HepG2 (cell line): ENCODE results near the gene ZBTB20. TPM values are rescaled to one million over a fixed set of nuclear protein-coding genes. Genes with fewer than 3 reads are reported as not detected.

Experiments
- ATAC-seq: fragments of 200-7000 bp; cut with Tn5 transposase; 3 replicates; pipeline ENCODE4 v1.9.1; 2020; ENCODE audit warnings: mild to moderate bottlenecking, moderate library complexity
- BruUV-seq: library from RNA; stranded (reverse); fragments of 400-500 nt; replicated peaks from 2 replicates; lab custom pipeline; 2021; lab: Mats Ljungman, UMichigan
- CTCF ChIA-PET: fragments of 300-600 bp; formaldehyde crosslinking; extraction: SDS; loops from one replicate; lab custom pipeline; 2021; ENCODE audit warnings: low total read pairs, inconsistent platforms, low intra/inter-chr PET ratio; lab: Yijun Ruan, JAX
- POLR2A ChIA-PET: fragments of 350-600 bp; sonication (Branson Sonifier 250); formaldehyde crosslinking; loops from one replicate; lab custom pipeline; 2020; ENCODE audit warnings: antibody characterized with exemption, inconsistent platforms; lab: Yijun Ruan, JAX
- DNase-seq: peaks from one replicate; pipeline ENCODE4 v3.0.0-alpha.2; 2015; ENCODE audit warnings: low spot score
- FAIRE-seq: peaks from 3 replicates; lab custom pipeline; 2011; peaks lifted over from hg19 to GRCh38; lab: Jason Lieb, UNC
- H2AFZ ChIP-seq: one replicate; pipeline ENCODE4 v1.6.1; 2011; ENCODE audit warnings: low read length, inconsistent platforms
- H3K27ac ChIP-seq: fragments of 300-600 bp; 3 replicates; pipeline ENCODE4 v1.8.0; 2011; ENCODE audit warnings: mixed run types, mild to moderate bottlenecking, mixed read lengths, low read length, inconsistent platforms; ENCODE audit not compliant: insufficient read depth; ENCODE audit errors: extremely low read length
- H3K27me3 ChIP-seq, 2 experiments: fragments of 200-600 bp in 1 of 2; 2 replicates in 1 of 2; 3 replicates in 1 of 2; pipeline versions ENCODE4 v1.6.0 to v1.8.0; 2011; ENCODE audit warnings: low read length in 2 of 2, mild to moderate bottlenecking in 2 of 2, moderate library complexity in 2 of 2, inconsistent platforms in 1 of 2; ENCODE audit not compliant: insufficient read depth in 2 of 2, control insufficient read depth in 1 of 2
- H3K36me3 ChIP-seq, 2 experiments: fragments of 200-600 bp in 1 of 2; replicated peaks in 1 of 2; 2 replicates in 1 of 2; 3 replicates in 1 of 2; pipeline versions ENCODE4 v1.5.1 to v1.8.0; 2011; ENCODE audit warnings: low read length in 2 of 2, inconsistent platforms in 1 of 2; ENCODE audit not compliant: insufficient read depth in 2 of 2, control insufficient read depth in 1 of 2
- H3K4me1 ChIP-seq: 2 replicates; pipeline ENCODE4 v1.5.1; 2012; ENCODE audit warnings: low read length, inconsistent platforms; ENCODE audit not compliant: insufficient read depth
- H3K4me2 ChIP-seq: 2 replicates; pipeline ENCODE4 v1.6.0; 2011; ENCODE audit warnings: low read depth, low read length, inconsistent platforms
- H3K4me3 ChIP-seq, 3 experiments: fragments of 200-600 bp in 1 of 3; sonication (generic), shearing (Covaris generic) in 1 of 3; replicated peaks in 1 of 3; 2 replicates each; pipeline ENCODE4 v1.5.1; 2011 to 2016; ENCODE audit warnings: low read length in 3 of 3, inconsistent platforms in 2 of 3, low read depth in 2 of 3, mild to moderate bottlenecking in 2 of 3, control low read depth in 1 of 3, mixed read lengths in 1 of 3; ENCODE audit not compliant: insufficient read depth in 1 of 3
- H3K79me2 ChIP-seq: one replicate; pipeline ENCODE4 v1.6.1; 2011; ENCODE audit warnings: low read length, inconsistent platforms; ENCODE audit not compliant: insufficient read depth
- H3K9ac ChIP-seq: 2 replicates; pipeline ENCODE4 v1.6.0; 2011; ENCODE audit warnings: mild to moderate bottlenecking, low read depth, low read length, inconsistent platforms; ENCODE audit not compliant: insufficient read depth
- H3K9me3 ChIP-seq: 2 replicates; pipeline ENCODE4 v1.5.1; 2012; ENCODE audit warnings: mild to moderate bottlenecking, low read length
- H4K20me1 ChIP-seq: 2 replicates; pipeline ENCODE4 v1.6.0; 2011; ENCODE audit warnings: inconsistent platforms, mild to moderate bottlenecking, low read length, moderate library complexity; ENCODE audit not compliant: insufficient read depth
- EP300 ChIP-seq, 3 experiments: sonication (generic) in 1 of 3; formaldehyde crosslinking in 1 of 3; IDR thresholded peaks; 2 replicates each; pipeline versions ENCODE4 v1.5.1 to v1.6.1; 2011 to 2020; ENCODE audit warnings: low read depth in 2 of 3, low read length in 2 of 3, borderline replicate concordance in 1 of 3, improper control_type of control experiment in 1 of 3, mild to moderate bottlenecking in 1 of 3, missing genetic modification reagents in 1 of 3, moderate library complexity in 1 of 3
- GATAD1 ChIP-seq: IDR thresholded peaks from 2 replicates; pipeline ENCODE4 v1.6.1; 2016; ENCODE audit warnings: missing genetic modification reagents, missing compliant biosample characterization
- GATAD2A ChIP-seq: IDR thresholded peaks from 2 replicates; pipeline ENCODE4 v1.6.1; 2016
- HCFC1 ChIP-seq: fragments of 150-350 bp; IDR thresholded peaks from 2 replicates; pipeline ENCODE4 v1.6.1; 2014; ENCODE audit warnings: low read depth, low read length
- HMG20A ChIP-seq: IDR thresholded peaks from 2 replicates; pipeline ENCODE4 v1.6.1; 2016; ENCODE audit warnings: borderline replicate concordance
- HOXA3 ChIP-seq: sonication (generic); formaldehyde crosslinking; IDR thresholded peaks from 2 replicates; pipeline ENCODE4 v1.5.0; 2020; ENCODE audit warnings: missing genetic modification reagents
- JUND ChIP-seq: sonication (generic); formaldehyde crosslinking; IDR thresholded peaks from 2 replicates; pipeline ENCODE4 v1.8.0; 2022; ENCODE audit warnings: mild to moderate bottlenecking, missing genetic modification reagents
- NR2F2 ChIP-seq: IDR thresholded peaks from 2 replicates; pipeline ENCODE4 v1.6.1; 2012; ENCODE audit warnings: low read depth, inconsistent platforms, borderline replicate concordance
- RELA ChIP-seq: sonication (generic); formaldehyde crosslinking; IDR thresholded peaks from 2 replicates; pipeline ENCODE4 v1.4.0; 2020; ENCODE audit warnings: missing genetic modification reagents
- TBP ChIP-seq: sonication (generic); formaldehyde crosslinking; IDR thresholded peaks from 2 replicates; pipeline ENCODE4 v1.5.0; 2020; ENCODE audit warnings: missing genetic modification reagents
- WGBS: methylation state at CpG from one replicate; pipeline ENCODE4 v1.1.6; 2017; ENCODE audit warnings: low lambda C conversion rate; 5-methylcytosine and 5-hydroxymethylcytosine counted together
- in situ Hi-C: cut with HindIII; loops from 2 replicates; pipeline ENCODE4 v1.10.0; 2017; ENCODE audit warnings: low pct_unique_long_range_greater_than_20kb; ENCODE audit not compliant: extremely low pct_ligation_motif_present
- intact Hi-C: fragments of 100-400 bp; cut with micrococcal nuclease; formaldehyde crosslinking; loops from one replicate; pipeline ENCODE4 v1.10.0; 2022; ENCODE audit not compliant: unreplicated experiment
- polyA plus RNA-seq, 8 experiments: library from polyadenylated mRNA; depleted of rRNA in 3 of 8; stranded (reverse) in 7 of 8; unstranded in 1 of 8; fragments of >200 nt; fragmentation: Illumina TruSeq in 4 of 8; extraction: Trizol in 4 of 8; gene quantifications; 2 replicates each; pipeline versions ENCODE4 v1.2.1 to v1.2.3, GENCODE V29; 2011 to 2016; ENCODE audit warnings: low read depth in 4 of 8, missing spikeins in 1 of 8, mixed read lengths in 1 of 8; ENCODE audit not compliant: insufficient read depth in 1 of 8
- total RNA-seq, 5 experiments: library from RNA; depleted of rRNA; stranded (reverse); fragments of >200 nt; fragmentation: Illumina TruSeq; extraction: Trizol; gene quantifications; 2 replicates each; pipeline ENCODE4 v1.2.3, GENCODE V29; 2016; ENCODE audit warnings: low read depth in 1 of 5
- TF ChIP-seq, protein P1 (sequence below): IDR thresholded peaks from 2 replicates; pipeline ENCODE4 v1.6.1; 2016; ENCODE audit warnings: low read depth, borderline replicate concordance
- TF ChIP-seq, protein P2 (sequence below): IDR thresholded peaks from 2 replicates; pipeline ENCODE4 v1.6.1; 2018; ENCODE audit warnings: missing genetic modification reagents
- TF ChIP-seq, protein P3 (sequence below): IDR thresholded peaks from 2 replicates; pipeline ENCODE4 v1.6.1; 2016; ENCODE audit warnings: mild to moderate bottlenecking, missing biosample characterization, missing genetic modification reagents
- TF ChIP-seq, protein P4 (sequence below): sonication (generic); formaldehyde crosslinking; IDR thresholded peaks from 2 replicates; pipeline ENCODE4 v1.8.1; 2023; ENCODE audit warnings: mild to moderate bottlenecking, missing genetic modification reagents, borderline replicate concordance
- TF ChIP-seq, protein P5 (sequence below): sonication (generic); formaldehyde crosslinking; IDR thresholded peaks from 2 replicates; pipeline ENCODE4 v1.5.0; 2020; ENCODE audit warnings: missing genetic modification reagents, mild to moderate bottlenecking, borderline replicate concordance
- TF ChIP-seq, protein P6 (sequence below): sonication (generic); formaldehyde crosslinking; conservative IDR thresholded peaks from 2 replicates; pipeline ENCODE4 v1.8.1; 2023; ENCODE audit warnings: missing genetic modification reagents

ZBTB20 gene
- total and polyA plus RNA-seq, 2 of the 13 experiments (the other 11 are each of a cell fraction or from before 2014, with no cell fraction given), result 1.9 to 8.8 TPM

DNA sequence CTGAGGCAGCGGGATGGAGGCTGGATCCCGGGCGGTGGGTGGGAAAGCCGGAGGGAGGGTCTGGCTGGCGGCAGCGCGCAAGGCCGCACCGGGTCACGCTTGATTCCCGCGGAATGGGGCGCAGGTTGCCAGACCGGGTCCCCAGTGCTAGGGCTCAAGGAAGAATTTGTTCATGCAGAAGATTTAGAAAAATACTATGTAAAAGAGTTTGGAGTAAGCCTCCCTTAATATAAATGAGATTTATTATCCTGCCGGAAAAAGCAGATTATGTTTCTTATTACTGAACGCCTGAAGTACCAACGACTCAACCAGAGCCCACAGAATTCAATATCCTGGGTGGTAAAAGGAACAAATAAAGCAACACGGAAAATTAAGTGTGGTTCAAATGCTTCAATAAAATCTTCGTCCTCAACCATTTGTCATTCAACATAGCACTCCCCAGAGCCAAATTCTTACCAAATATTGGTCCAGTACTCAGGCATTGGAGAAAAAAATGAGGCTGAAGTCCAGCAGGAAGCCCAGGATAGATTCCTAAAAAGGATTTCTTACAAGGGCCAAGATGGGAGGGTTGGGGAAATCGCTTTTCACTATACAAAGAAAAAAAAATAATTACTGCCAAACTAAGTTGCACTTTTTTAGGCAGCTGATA, 1.2 kb upstream of the ZBTB20 start (continued):
- TF ChIP-seq, protein P1, sequence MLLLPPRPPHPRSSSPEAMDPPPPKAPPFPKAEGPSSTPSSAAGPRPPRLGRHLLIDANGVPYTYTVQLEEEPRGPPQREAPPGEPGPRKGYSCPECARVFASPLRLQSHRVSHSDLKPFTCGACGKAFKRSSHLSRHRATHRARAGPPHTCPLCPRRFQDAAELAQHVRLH, result peak; percentile 1; the same call in 1 of the 2 replicates
- TF ChIP-seq HCFC1 (no peak), HOXA3 (CRISPR knock-in tag) (0 out of 2 replicates have a peak, but pooled peaks have one; percentile 8), EP300 (IDR thresholded peaks at IDR 0.05; ENCODE audit: low read depth in 2 of 2, low read length in 2 of 2) (no peak), EP300 (CRISPR knock-in tag; IDR thresholded peaks at IDR 0.05; ENCODE audit: borderline replicate concordance) (no peak)
- TF ChIP-seq, protein P2, sequence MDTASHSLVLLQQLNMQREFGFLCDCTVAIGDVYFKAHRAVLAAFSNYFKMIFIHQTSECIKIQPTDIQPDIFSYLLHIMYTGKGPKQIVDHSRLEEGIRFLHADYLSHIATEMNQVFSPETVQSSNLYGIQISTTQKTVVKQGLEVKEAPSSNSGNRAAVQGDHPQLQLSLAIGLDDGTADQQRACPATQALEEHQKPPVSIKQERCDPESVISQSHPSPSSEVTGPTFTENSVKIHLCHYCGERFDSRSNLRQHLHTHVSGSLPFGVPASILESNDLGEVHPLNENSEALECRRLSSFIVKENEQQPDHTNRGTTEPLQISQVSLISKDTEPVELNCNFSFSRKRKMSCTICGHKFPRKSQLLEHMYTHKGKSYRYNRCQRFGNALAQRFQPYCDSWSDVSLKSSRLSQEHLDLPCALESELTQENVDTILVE (CRISPR knock-in tag), result no peak

DNA sequence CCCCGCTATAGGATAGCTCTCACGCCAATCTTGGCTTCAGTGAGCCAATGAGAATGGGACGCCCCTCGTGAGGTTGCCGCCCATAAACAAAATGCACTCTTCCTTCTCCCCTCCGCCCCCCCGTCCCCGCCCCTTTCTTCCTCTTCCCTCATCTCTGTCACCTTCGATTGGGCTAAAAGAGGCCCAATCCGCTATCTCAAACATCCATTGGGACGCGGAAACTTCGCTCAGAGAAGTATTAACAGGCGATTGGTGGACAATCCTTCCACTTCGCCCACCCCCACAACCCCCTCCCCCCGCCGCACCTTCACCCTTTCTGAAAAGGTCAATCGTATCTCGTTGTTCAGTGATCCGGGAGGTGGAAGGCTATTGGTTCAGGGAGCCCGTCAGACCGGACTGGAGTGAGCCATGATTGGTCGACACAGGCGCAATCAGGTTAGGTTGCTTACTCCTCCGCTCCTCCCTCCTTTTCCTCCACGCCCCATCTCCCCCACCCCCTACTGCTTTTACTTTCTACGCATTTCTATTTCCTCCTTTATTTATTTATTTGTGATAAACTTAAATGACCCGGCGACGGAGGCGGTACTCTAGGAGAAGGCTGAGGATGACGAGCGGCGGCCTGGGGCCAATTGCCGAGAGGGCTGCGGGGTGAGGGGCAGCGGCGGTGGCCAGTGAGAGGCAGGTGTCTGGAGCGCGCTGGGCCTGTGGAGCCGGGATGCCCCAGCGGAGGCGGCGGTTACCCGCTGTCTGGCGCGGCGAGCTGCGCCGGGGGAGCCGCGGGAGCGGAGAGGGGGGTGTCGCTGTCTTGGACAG, 447 bp upstream of the ZBTB20 start:
- no peaks in the 10 kb centered on the region; a peak in 1 of 5 replicates for H3K27me3 ChIP-seq
- 1% methylated on average over 39 of the region's 54 CpGs for WGBS
- H2AFZ ChIP-seq, result no peak overlapping the region
- no peaks in the 10 kb centered on the region for H3K9me3 ChIP-seq
- ATAC-seq (peak; percentile 92), DNase-seq (peak; percentile 98), FAIRE-seq (peak; percentile 83)
- BruUV-seq, result no TSS peak
- CTCF ChIA-PET, result no interaction called here
- no peaks in the 10 kb centered on the region for H4K20me1 ChIP-seq
- peak overlapping the region; percentile 76 for H3K4me2 ChIP-seq
- peaks cover 10% of the 10 kb centered on the region for H3K4me1 ChIP-seq
- no peaks in the 10 kb centered on the region for H3K36me3 ChIP-seq
- H3K79me2 ChIP-seq, result no peaks in the 10 kb centered on the region
- peak overlapping the region; percentile 83 for H3K9ac ChIP-seq
- intact Hi-C loops, result loop anchor here (2.0 to 5.0 kb wide), 5 partner anchors 55 to 675 kb away; no protein-coding TSS in a partner anchor
- H3K4me3 ChIP-seq, result peak overlapping the region; percentile 82 to 93 (median 89)
- in situ Hi-C loops, result no loop called here
- POLR2A ChIA-PET, result interaction anchor here (1.3 to 2.2 kb wide), 3 partner anchors 48 to 644 kb away, joined by 3 to 10 read pairs (median 5); no protein-coding TSS in a partner anchor
- H3K27ac ChIP-seq, result peak overlapping the region; percentile 91
- TF ChIP-seq, protein P3, sequence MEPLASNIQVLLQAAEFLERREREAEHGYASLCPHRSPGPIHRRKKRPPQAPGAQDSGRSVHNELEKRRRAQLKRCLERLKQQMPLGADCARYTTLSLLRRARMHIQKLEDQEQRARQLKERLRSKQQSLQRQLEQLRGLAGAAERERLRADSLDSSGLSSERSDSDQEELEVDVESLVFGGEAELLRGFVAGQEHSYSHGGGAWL (CRISPR knock-in tag), result peak; percentile 28; the same call in 1 of the 2 replicates
- no peak for TF ChIP-seq JUND (CRISPR knock-in tag)
- TF ChIP-seq HMG20A (CRISPR knock-in tag), result no peak
- TF ChIP-seq RELA, result no peak
- TF ChIP-seq TBP (CRISPR knock-in tag), result no peak
- 0 out of 2 replicates have a peak, but pooled peaks have one; percentile 7 for TF ChIP-seq GATAD2A (CRISPR knock-in tag)
- TF ChIP-seq NR2F2, result peak; percentile 28; the same call in 1 of the 2 replicates
- TF ChIP-seq, protein P4, sequence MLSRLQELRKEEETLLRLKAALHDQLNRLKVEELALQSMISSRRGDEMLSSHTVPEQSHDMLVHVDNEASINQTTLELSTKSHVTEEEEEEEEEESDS (CRISPR knock-in tag), result no peak
- TF ChIP-seq, protein P5, sequence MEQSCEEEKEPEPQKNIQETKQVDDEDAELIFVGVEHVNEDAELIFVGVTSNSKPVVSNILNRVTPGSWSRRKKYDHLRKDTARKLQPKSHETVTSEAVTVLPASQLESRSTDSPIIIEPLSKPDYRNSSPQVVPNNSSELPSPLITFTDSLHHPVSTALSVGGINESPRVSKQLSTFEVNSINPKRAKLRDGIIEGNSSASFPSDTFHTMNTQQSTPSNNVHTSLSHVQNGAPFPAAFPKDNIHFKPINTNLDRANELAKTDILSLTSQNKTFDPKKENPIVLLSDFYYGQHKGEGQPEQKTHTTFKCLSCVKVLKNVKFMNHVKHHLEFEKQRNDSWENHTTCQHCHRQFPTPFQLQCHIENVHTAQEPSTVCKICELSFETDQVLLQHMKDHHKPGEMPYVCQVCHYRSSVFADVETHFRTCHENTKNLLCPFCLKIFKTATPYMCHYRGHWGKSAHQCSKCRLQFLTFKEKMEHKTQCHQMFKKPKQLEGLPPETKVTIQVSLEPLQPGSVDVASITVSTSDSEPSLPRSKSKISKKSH (CRISPR knock-in tag), result peak; percentile 77; the same call in 1 of the 2 replicates
- TF ChIP-seq, protein P6, sequence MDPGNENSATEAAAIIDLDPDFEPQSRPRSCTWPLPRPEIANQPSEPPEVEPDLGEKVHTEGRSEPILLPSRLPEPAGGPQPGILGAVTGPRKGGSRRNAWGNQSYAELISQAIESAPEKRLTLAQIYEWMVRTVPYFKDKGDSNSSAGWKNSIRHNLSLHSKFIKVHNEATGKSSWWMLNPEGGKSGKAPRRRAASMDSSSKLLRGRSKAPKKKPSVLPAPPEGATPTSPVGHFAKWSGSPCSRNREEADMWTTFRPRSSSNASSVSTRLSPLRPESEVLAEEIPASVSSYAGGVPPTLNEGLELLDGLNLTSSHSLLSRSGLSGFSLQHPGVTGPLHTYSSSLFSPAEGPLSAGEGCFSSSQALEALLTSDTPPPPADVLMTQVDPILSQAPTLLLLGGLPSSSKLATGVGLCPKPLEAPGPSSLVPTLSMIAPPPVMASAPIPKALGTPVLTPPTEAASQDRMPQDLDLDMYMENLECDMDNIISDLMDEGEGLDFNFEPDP (CRISPR knock-in tag), result no peak
- TF ChIP-seq GATAD1 (CRISPR knock-in tag), result 0 out of 2 replicates have a peak, but pooled peaks have one; percentile 10
